Loucy (cell line): ENCODE measurements around the gene GSDMA.

Source experiments
- CTCF ChIP-seq: fragments of 200-600 bp; sonication (generic); conservative IDR thresholded peaks from 2 replicates; pipeline ENCODE4 v1.5.1; 2014; ENCODE audit warnings: mild to moderate bottlenecking, antibody characterized with exemption, low read length
- EZH2phosphoT487 ChIP-seq: fragments of 200-600 bp; IDR thresholded peaks from 2 replicates; pipeline ENCODE4 v1.6.1; 2018; ENCODE audit warnings: antibody characterized with exemption, mild to moderate bottlenecking, moderate library complexity, borderline replicate concordance

- TF ChIP-seq CTCF (no peak), EZH2phosphoT487 (no peak)
These were observed 33.0 kb upstream of the GSDMA start for GRCh38 chr17:39929646-39930407.
